G401.6 (cell line): ENCODE measurements around the gene CEP72.
"Not testable (repeated sequence)": the region's sequence is repeated elsewhere in the genome, so short reads cannot be mapped to it uniquely, and the experiment has no call there.

Experiments
- FAIRE-seq: peaks from 2 replicates; lab custom pipeline; 2012; peaks lifted over from hg19 to GRCh38; lab: Jason Lieb, UNC

CEP72 gene

DNA sequence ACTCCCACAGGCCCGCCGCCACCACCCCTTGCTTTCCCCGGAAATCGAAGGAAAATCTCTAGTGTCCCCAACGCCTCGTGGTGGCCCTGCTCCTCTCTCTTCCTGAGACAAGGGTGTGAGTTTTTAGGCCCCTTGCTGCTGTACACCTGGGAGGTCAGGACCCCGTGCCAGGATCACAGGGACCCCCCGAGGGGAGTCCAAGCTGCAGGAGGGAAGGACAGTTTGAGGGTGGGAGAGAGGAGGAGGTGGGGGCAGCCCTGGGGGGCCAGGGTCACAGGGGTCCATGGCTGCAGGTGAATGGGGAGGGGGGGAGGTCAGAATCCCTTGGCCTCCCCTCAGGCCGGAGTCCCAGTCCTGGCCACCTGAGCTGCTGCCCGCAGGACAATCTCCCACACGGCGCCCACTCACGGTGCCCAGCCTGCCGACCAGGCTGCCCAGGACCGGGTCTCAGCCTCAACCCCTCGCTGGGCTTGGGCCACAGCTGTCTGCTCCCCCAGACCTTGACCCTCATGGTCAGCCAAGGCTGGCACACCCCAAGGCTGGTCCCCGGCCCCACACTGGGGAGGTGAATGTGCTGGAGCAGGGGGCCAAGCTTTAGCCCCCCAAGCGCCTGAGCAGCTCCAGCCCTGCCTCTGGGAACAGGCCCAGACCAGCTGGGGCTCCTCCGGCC lies 61.2 kb downstream of the CEP72 start:
- no peak for FAIRE-seq

DNA sequence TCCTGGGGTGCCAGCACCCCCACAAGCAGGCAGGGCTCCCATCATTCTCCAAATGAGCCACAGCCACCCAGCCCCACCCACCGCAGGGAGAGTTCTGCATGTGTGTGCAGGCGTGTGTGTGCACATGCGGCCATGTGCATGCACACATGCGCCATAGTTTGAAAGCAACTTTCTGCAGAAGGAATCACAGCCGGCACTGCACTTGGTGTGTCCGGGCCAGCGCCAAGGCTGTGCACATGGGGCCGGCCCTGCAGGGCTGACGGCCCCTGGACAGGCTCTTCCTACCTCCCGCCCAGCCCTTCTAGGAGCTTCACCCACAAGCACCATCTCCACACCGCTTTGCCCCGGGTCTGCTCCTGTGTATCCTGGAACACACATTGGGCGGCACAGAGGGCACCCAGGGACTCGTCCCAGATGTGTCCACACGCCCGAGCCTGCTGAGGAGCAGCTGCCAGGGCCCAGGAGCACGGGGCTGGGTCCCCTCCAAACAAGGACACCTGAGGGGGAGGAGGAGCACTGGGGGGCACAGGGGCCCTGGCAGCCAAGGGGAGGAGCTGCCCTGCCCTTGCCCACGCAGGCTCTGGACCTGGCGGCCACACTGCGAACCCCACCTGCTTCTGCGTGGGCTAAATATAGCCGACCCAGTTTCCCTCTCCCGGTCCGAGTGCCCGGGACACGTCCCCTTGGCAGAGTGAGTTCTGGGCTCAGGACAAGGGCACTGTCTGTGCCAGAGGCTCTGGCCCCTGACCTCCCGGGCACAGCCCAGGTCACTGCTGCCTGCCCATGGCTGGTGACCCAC lies 61.9 kb downstream of the CEP72 start:
- no peak for FAIRE-seq

DNA sequence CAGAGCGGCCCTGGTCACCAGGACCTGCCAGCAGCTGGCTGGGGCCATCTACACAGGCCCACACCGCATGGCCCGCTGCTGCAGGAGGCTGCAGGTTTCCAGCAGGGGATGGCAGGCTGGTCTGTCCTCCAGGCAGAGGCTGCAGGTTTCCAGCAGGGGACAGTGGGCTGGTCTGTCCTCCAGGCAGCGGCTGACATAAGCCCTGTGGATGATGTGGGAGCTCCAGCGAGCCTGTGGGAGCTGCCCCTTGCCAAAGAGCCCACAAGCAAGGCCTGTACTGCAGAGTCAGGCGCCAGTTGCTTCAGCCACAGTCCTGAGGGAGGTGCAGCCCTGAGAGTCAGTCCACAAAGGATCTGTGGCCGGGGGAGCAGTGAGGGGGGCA lies 62.5 kb downstream of the CEP72 start:
- no peak for FAIRE-seq

DNA sequence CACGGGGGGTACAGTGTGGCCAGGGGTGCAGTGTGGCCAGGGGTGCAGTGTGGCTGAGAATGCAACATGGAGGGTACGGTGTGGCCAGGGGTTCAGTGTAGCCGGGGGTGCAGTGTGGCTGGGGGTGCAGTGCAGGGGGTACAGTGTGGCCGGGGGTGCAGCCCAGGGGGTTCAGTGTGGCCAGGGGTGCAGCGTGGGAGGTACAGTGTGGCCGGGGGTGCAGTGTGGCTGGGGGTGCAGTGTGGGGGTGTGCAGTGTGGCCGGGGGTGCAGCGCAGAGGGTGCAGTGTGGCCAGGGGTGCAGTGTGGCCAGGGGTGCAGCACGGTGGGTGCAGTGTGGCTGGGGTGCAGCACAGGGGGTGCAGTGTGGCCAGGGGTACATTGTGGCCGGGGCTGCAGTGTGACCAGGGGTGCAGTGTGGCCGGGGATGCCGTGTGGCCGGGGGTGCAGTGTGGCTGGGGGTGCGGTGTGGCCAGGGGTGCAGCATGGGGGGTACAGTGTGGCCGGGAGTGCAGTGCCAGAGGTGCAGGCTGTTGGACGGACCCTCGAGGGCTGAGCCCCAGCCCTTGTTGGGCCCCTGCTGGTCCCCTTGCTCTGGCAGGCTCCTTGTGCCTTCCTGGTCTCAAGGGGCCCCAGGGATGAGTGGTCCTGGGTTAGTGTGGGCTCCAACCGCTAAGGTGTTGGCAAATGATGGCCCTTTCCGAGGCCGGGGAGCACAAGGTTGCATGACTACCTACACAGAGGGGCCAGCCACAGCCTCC lies 63.2 kb downstream of the CEP72 start:
- FAIRE-seq: no peak

DNA sequence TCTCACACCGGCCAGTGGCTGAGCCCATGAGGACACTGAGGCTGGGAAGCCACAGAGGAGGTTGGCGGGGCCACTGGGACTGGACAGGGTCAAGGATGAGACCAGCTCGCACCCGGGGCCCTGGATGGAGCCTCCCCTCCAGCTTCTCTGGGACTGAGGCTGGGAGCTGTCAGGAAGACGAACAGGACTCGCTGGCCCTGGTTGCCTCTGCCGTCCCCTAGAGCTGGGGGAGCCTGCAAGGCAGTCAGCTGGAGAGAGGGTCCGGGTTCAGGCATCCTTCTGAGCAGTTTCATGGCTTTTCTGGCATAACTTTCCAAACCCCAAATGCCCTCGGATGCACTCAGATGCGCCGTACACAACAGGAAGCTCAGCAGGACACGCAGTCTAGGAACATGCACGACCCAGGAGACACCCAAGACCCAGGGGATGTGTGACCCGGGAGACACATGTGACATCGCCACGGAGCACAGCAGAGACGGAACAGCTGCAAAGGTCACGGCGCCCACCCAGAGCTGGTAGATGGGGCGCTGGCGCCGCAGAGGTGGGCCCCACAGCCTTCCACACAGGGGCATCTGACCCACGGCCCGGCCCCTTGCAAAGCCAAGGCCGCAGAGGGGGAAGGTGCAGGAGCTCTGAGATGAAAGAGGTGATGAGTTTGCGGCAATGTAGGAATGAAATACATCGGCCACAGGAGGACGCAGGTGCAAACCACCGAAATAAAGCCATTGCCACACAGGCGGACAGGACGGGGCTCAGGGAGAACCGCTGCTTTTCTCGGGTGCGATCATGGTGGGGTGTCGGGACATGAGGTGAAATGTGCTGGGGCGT lies 63.9 kb downstream of the CEP72 start:
- FAIRE-seq: no peak

DNA sequence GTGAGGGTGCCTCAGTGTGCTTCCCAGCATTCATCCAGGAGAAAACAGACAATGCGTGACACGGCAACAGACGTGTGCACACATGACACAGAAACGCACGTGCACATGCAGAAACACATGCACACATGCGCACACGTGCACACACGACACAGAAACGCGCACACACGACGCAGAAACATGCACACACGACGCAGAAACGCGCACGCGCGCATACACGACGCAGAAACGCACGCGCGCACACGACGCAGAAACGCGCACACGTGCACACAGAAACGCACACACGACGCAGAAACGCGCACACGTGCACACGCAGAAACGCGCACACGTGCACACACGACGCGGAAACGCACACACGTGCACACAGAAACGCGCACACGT lies 64.5 kb downstream of the CEP72 start:
- no peak for FAIRE-seq

DNA sequence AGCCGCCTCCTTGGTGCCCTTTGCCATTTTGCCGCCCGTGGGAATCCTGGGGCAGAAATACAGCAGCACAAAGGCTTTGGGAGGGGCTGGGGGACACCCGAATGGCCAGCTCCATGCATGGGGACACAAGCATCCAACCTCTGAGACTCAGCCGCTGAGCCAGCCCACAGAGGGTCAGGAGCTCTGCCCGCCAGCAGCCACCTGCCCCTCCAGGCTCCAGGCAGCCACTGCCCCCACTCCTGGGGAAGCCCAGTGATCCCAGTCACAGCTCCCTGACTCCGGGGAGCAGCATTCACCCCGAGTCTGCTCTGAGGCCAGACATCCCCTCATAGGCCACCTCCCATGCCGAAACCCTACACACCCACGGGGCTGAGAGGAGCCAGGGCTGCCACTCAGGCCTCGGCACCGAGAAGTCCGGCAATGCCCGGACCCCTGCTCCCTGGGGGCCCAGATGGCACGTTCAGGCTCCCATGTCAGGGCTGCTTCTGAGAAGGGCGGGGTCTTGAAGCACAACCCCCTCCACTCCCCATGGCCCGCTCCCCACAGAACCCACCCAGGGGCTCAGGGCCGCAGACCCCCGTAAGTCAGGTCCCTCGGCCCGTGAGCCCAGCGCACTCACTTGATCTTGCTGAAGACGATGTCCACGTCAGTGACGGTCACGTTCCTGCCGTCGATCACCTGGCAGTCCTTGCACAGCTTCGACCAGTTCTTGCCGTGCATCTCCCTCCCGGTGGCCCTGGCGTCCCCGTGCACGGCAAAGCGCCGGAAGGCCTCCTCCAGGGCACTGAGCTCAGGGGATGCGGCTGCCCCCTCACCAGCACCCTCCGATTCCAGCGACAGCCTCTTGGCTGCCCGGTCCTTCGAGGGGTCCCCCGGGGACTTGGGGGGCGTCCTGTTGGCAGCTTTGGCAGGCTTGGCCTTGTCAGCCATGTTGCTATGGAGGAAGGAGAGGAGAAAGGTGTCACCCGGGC lies 65.3 kb downstream of the CEP72 start:
- FAIRE-seq: no peak

DNA sequence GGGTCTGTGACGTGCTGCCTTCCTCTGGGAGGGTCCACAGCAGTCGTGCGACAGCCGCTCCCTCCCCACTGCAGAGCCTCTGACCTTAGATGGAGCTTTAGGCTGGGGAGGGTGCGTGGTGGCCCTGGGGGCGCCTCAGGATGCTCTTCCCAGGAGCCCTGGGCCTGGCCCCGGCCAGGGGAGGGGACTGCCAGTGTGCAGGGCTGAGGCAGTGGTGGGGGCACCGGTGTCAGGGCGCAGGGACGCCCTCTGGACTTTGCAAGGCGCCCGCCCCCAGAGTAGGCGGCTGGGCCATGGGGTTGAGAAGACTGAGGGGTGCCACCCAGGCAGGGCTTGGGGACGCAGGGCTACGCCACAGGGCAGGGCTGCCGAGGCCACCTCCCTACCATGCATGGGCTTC lies 66.4 kb downstream of the CEP72 start:
- FAIRE-seq: not testable (repeated sequence)

DNA sequence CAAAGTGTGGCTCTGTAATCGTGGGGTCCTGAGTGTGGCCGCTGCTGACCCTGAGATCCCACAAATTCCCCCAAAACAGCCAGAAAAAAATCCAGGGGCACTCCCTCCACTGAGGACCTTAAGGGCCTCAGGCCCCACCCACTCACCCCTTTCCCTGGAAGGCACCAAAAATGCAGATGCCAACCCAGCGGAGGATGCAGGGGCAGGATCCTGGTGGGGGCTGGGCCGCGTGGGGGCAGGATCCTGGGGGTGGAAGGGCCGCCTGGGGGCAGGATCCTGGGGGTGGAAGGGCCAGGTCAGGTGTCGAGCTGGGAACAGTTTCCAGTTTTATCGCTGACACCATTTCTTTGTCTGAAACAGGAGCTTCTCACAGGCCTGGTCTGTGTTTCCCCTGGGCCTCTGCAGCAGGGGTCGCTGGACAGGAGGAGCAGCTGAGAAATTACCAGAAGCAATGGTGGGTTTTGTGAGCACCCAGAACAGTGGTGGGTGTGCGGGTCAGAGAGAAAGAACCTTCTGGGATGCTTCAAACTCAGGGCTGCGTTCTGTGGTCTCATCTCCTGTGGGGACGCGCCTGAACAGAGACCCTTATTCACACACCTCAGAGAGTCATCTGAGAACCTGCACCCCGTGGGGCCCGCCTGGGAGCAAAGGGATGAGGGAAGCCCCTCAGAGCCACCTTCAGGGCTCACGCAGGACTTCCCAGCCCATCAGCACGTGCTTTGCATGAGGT lies 67.2 kb downstream of the CEP72 start:
- not testable (repeated sequence) for FAIRE-seq

DNA sequence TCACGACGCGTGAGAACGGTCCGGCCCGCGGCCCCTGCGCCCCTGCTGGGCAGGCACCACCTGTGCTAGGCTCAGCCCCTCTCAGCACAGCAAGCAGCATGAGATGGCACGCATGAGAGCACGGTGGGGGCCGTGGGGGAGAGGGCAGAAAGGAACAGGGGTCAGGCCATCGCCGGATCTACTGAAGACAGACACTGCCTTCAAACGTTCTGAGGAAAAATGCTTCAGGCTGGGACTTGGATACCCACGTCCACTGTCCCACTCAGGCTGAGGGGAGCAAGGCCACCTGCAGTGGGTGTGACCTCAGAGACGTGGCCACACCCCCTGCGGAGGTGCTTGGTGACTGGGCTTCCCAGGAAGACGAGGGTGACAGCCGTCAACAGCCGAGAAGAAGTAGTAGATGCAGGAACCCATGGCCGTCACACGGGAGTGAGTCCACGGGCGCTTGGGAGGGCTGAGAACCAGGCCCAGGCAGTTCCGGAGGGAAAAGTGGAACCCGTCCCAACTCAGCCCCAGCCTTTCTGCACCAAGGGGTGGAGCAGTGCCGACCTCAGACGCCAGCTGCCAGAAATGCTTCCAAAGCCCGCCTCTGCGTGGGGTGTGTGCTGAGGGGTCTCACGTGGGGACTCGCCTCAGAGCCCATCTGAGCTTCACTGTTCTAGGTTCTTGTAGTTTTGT lies 68.1 kb downstream of the CEP72 start:
- FAIRE-seq: not testable (repeated sequence)

DNA sequence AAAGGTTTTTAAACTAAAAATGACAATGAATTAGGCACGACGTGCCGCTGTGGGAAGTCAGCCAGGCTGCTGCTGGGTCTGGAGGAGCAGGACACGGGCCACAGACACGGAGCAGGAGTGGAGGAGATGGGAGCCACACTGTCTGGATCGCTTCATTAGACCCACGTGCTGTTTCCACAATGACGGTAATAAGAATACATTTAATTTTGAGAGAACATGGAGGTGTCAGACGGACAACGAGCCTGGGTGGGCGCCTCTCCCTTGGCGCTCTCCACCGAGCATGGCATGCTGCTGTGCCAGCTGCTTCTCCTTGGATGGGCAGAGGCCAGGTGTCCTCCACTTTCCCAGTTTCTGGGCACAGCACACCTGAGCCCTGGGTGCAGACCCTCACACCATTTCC lies 68.7 kb downstream of the CEP72 start:
- not testable (repeated sequence) for FAIRE-seq

DNA sequence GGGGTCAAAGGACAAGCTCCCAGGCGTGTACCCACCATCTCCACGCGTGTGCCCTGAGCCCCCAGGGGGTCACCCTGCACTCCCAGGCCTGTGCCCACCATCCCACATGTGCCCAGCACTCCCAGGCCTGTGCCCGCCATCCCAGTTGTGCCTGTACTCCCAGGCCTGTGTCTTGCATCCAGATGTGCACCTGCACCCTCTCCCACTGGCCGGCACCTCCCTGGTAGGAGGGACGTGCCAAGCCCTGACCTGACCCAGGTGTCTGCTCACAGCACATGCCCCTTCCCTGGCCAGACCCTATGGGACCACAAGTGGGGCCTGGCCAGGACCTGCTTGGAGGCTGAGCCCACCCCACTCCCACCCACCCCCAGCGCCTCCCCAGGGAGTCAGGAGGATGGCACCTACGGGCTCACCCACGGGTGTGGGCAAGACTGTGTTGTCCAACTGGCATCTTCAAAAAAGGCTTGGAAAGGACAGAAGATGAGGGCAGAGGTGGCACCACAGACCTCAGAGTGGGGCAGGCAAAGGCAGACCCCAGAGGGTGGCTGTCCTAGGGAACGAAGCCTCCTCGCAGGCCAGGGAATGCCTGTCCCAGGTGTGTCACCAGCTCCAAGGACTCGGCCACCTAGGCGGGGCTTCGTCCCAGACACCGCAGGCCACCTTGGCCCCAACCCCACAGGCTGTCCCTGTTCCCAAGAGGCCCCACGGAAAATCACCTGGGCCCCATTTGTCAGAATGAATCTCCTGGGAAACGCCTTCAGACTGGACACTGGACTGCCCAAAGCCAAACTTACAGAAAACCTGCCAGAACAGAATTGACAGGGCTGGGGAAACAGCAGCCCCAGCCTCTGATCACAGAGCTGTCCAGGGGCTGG lies 69.4 kb downstream of the CEP72 start:
- not testable (repeated sequence) for FAIRE-seq

DNA sequence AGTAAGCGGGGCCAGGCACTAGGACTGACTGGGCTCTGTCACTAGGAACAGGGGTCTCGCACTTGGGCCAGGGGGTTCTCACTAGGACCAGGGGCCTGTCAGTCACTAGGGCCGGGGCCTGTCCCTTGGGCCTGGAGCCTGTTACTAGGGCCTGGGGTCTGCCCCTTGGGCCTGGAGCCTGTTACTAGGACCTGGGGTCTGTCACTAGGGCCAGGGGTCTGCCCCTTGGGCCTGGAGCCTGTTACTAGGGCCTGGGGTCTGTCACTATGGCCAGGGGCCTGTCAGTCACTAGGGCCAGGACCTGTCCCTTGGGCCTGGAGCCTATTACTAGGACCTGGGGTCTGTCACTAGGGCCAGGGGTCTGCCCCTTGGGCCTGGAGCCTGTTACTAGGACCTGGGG lies 70.1 kb downstream of the CEP72 start:
- FAIRE-seq: not testable (repeated sequence)

DNA sequence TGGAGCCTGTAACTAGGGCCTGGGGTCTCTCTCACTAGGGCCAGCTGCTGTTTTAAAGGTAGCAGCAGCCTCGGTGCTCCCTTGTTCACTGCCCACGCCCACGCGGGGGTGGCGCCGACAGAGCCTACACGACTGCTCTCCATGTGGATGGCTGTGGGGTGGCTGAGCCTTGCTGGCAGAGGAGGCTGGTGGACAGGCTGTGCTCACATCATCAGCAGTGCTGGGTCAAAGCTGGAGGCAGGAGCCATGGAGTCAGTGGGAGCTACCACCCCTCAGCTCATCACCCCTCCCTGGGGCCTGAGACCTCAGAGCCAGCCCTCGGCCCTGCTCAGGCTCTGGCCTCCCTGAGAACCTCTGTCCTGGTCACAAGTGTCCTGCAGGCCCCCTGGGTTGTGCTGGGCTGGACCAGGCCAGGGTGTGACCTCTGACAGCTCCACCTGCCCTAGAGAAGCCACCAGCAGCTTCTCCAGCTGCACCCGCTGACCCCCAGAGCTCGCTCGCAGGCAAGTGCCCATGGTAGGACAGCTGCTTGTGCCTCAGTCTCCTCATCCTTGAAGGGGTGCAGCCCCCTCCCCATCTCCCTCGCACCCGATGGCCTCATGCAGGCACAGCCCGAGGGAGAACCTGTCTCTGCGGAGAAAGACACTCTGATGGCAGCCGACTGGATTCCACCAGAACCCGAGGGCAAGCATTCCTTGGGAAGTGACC lies 70.7 kb downstream of the CEP72 start:
- FAIRE-seq: not testable (repeated sequence)

DNA sequence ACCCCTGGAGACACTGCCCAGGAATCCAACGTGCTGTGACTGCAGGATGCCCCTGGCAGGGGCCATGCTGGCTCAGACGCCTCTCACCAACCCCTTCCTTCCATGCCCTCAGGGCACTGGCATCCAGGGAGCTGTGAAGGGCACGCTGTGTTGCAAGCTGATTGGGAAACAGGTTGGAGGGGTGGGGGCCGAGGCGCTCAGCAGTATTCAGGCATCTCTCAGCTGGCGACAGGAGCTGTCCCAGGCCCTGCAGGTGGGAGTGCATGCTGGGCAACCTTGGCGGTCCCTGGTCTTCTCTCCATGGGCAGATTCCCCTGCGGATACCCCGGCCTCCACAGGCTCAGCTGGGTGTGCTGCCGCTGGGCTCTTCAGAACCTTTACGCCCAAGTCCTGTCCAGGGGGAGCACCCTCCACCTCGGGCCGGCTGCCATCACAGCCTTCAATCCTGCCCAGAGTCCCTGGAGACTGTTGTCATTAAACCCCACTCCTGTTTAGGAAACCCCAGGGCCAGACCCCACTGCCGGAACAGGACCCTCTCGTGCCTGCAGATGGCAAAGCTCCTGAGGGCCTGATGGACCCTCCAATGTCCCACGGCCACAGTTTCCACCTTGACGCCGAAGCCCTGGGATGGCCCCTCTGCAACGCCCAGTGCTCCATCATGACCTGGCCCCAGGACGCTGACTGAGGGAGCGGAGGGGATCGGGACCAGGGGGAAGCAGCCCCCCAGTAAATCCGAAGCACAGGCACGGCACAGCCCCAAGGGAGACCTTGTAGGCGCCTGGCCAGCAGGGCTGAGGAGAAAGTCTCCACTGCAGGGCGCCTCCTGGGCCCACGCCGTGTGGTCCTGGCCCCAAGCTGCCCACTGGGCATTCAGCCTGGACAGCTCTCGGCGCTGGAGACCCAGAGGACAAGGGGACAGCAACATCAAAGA lies 71.7 kb downstream of the CEP72 start:
- FAIRE-seq: no peak

DNA sequence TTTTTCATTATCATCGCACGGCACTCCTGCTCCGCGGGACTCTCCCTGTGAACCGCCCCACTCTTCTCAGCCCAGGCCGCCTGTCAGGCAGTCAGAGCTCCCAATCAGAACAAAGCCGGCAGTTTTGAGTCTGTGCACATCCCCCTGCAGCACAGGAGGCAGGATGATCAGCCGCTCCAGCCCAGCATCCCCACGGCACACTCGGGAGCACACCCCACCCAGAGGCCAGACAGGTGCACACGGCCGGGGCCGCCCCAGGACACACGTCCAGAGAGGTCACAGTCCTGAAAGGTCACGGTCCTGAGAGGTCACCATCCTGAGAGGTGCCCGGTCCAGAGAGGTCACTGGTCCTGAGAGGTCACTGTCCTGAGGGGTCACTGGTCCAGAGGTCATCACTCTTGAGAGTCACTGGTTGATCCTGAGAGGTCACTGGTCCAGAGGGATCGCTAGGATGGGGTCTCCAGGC lies 72.6 kb downstream of the CEP72 start:
- FAIRE-seq: no peak
